ENCODE data around the gene GPR82.

The GPR82 gene

GRCh38 chrX:41734530-41734929 is 10.5 kb downstream of the GPR82 start:
- peaks cover 8% of the 10 kb centered on the region for H3K4me1 Mint-ChIP-seq
- TF ChIP-seq, protein P1, sequence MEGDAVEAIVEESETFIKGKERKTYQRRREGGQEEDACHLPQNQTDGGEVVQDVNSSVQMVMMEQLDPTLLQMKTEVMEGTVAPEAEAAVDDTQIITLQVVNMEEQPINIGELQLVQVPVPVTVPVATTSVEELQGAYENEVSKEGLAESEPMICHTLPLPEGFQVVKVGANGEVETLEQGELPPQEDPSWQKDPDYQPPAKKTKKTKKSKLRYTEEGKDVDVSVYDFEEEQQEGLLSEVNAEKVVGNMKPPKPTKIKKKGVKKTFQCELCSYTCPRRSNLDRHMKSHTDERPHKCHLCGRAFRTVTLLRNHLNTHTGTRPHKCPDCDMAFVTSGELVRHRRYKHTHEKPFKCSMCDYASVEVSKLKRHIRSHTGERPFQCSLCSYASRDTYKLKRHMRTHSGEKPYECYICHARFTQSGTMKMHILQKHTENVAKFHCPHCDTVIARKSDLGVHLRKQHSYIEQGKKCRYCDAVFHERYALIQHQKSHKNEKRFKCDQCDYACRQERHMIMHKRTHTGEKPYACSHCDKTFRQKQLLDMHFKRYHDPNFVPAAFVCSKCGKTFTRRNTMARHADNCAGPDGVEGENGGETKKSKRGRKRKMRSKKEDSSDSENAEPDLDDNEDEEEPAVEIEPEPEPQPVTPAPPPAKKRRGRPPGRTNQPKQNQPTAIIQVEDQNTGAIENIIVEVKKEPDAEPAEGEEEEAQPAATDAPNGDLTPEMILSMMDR (IDR thresholded peaks at IDR 0.05; ENCODE audit: unreplicated experiment in 3 of 3): peak in 2 of 3 experiments; percentile 25 to 35
- H3K9me3 Mint-ChIP-seq: no peaks in the 10 kb centered on the region
- H3K27me3 Mint-ChIP-seq (ENCODE audit: low read depth): no peaks in the 10 kb centered on the region
- peak overlapping the region in 1 of 3 experiments; percentile 54 for H3K27ac Mint-ChIP-seq
- no peak overlapping the region for H3K4me3 Mint-ChIP-seq
- H3K36me3 Mint-ChIP-seq (ENCODE audit: low read depth): peaks cover 3% of the 10 kb centered on the region

DNA sequence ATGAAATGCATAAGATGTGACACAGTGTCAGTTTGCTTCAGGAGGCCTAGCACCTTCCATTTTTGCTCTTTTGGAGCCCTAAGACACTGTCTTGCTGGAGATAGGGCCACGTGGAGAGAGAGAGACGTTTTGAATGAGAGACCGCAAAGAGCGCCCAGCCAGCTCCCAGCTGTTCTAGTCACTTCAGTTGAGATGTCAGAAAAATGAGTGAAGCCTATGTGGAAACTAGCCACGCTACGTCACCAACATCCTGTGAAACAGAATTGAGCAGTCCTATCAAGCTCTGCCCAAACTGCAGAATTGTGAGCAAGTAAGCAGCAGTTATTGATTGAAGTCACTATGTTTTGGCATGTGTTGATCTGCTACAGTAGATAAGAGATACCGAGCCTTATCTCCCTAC is 13.1 kb downstream of the GPR82 start:
- no peaks in the 10 kb centered on the region for H3K27me3 Mint-ChIP-seq (ENCODE audit: low read depth)
- no peaks in the 10 kb centered on the region for H3K9me3 Mint-ChIP-seq
- H3K27ac Mint-ChIP-seq: no peak overlapping the region
- TF ChIP-seq, protein P1 (IDR thresholded peaks at IDR 0.05; ENCODE audit: unreplicated experiment in 3 of 3): no peak
- peaks cover 4% of the 10 kb centered on the region for H3K4me1 Mint-ChIP-seq
- H3K4me3 Mint-ChIP-seq: no peak overlapping the region
- H3K36me3 Mint-ChIP-seq (ENCODE audit: low read depth): peaks cover 3% of the 10 kb centered on the region

DNA sequence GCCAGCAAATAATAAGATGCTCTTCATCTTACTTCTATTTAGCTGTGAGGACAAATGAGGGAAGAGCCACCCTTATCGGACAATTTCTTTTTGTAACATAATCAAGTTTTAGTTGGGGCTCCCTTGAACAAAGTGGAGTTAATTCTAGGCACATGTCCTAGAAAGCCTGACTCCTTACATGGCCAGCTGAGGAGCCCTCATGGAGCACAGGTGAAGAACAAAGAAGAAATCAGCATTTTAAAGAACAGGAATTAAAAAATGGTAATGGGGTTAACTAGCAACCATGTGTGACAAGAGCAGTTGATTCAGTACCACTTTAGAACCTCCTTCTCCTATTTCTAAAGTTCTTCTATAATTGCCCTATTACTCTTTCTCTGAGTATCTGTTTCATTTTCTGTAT is 15.9 kb downstream of the GPR82 start:
- peaks cover 18% of the 10 kb centered on the region for H3K36me3 Mint-ChIP-seq (ENCODE audit: low read depth)
- H3K9me3 Mint-ChIP-seq: peaks cover 4% of the 10 kb centered on the region
- no peak overlapping the region for H3K4me3 Mint-ChIP-seq
- H3K27me3 Mint-ChIP-seq (ENCODE audit: low read depth): no peaks in the 10 kb centered on the region
- TF ChIP-seq, protein P1 (IDR thresholded peaks at IDR 0.05; ENCODE audit: unreplicated experiment in 3 of 3): no peak
- H3K27ac Mint-ChIP-seq: no peak overlapping the region
- no peaks in the 10 kb centered on the region for H3K4me1 Mint-ChIP-seq

DNA sequence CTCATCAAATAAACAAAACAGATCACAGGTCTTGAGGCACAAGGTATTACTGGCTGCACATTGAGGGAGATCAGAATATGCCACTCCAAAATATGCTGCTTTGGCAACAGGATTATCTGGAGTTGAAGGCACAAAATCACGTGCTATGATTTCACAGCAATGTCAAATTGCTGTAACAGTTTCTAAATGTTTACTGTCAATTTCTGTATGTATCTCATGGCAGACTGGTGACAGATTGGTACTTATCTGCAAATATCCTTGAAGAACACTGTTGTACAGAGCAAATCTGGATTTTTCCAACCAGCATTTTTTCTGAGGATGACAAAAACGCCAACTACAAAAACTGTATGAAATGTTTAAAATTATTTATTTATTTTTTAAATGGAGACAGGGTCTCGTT is 26.7 kb downstream of the GPR82 start:
- H3K27me3 Mint-ChIP-seq (ENCODE audit: low read depth): no peaks in the 10 kb centered on the region
- TF ChIP-seq, protein P1 (IDR thresholded peaks at IDR 0.05; ENCODE audit: unreplicated experiment in 3 of 3): no peak
- peaks cover 4% of the 10 kb centered on the region for H3K36me3 Mint-ChIP-seq (ENCODE audit: low read depth)
- no peak overlapping the region for H3K27ac Mint-ChIP-seq
- no peak overlapping the region for H3K4me3 Mint-ChIP-seq
- H3K9me3 Mint-ChIP-seq: no peaks in the 10 kb centered on the region
- H3K4me1 Mint-ChIP-seq: no peaks in the 10 kb centered on the region

- Mint-ChIP-seq H3K4me3 (no peak overlapping the region), H3K27me3 (ENCODE audit: low read depth) (no peaks in the 10 kb centered on the region), H3K36me3 (ENCODE audit: low read depth) (no peaks in the 10 kb centered on the region)
Measured at GRCh38 chrX:41758401-41758800, 34.4 kb downstream of the GPR82 start.

DNA sequence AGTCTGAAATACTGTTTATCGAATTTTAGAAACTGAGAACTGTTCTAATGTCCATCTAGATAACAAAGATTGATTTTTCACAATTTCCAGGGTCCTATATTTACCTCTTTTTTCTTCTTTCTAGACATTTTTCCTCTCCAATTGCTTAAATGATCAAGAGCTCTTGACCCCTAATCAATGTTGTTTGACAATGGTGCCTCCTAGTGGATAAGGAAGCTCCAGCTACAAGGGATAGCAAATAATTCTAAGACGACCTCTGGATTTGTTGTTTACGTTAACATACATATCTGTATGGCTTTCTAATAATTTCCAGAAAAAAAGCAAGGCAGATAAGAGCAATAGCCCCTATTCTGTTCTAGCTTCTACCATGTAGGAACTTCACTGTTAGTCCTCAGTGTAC is 35.8 kb downstream of the GPR82 start:
- no peaks in the 10 kb centered on the region for H3K4me1 Mint-ChIP-seq
- no peaks in the 10 kb centered on the region for H3K36me3 Mint-ChIP-seq (ENCODE audit: low read depth)
- no peak overlapping the region for H3K27ac Mint-ChIP-seq
- no peak overlapping the region for H3K4me3 Mint-ChIP-seq
- TF ChIP-seq, protein P1 (IDR thresholded peaks at IDR 0.05; ENCODE audit: unreplicated experiment in 3 of 3): peak in 1 of 3 experiments; percentile 43
- no peaks in the 10 kb centered on the region for H3K27me3 Mint-ChIP-seq (ENCODE audit: low read depth)
- peaks cover 2% of the 10 kb centered on the region for H3K9me3 Mint-ChIP-seq

More at GRCh38 chrX:41758401-41758800, 34.4 kb downstream of the GPR82 start:
- H3K9me3 Mint-ChIP-seq: no peaks in the 10 kb centered on the region
- no peak overlapping the region for H3K27ac Mint-ChIP-seq
- H3K4me1 Mint-ChIP-seq: no peaks in the 10 kb centered on the region
- TF ChIP-seq, protein P1 (IDR thresholded peaks at IDR 0.05; ENCODE audit: unreplicated experiment in 3 of 3): no peak
